GM23338 (cell line): ENCODE results near the gene TECPR2. TPM values are rescaled to one million over a fixed set of nuclear protein-coding genes. Genes with fewer than 3 reads are reported as not detected.

Source experiments
- ATAC-seq: fragments of 200-7000 bp; cut with Tn5 transposase; 3 replicates; pipeline ENCODE4 v1.9.1; 2020
- DNase-seq: peaks from one replicate; pipeline ENCODE4 v3.0.0-alpha.2; 2015; ENCODE audit warnings: low spot score
- H2AFZ ChIP-seq: fragments of 200-600 bp; sonication (generic); 2 replicates; pipeline ENCODE4 v1.8.0; 2016; ENCODE audit warnings: antibody characterized with exemption, mild to moderate bottlenecking, moderate library complexity
- H3F3A ChIP-seq: fragments of 200-600 bp; sonication (generic); replicated peaks from 2 replicates; pipeline ENCODE4 v1.8.0; 2017; ENCODE audit warnings: antibody characterized with exemption, mixed run types, low read depth
- H3K27ac ChIP-seq: fragments of 200-600 bp; sonication (generic); 2 replicates; pipeline ENCODE4 v1.6.1; 2016; ENCODE audit warnings: low read depth
- H3K27me3 ChIP-seq: fragments of 200-600 bp; sonication (generic); 2 replicates; pipeline ENCODE4 v1.8.0; 2016; ENCODE audit warnings: mild to moderate bottlenecking, mixed run types, moderate library complexity; ENCODE audit not compliant: insufficient read depth
- H3K36me3 ChIP-seq: fragments of 200-600 bp; sonication (generic); 2 replicates; pipeline ENCODE4 v1.8.0; 2016; ENCODE audit warnings: mild to moderate bottlenecking; ENCODE audit not compliant: insufficient read depth
- H3K4me1 ChIP-seq: fragments of 200-600 bp; sonication (generic); 2 replicates; pipeline ENCODE4 v1.8.0; 2016; ENCODE audit warnings: mild to moderate bottlenecking, moderate library complexity; ENCODE audit not compliant: insufficient read depth
- H3K4me2 ChIP-seq: fragments of 200-600 bp; sonication (generic); 2 replicates; pipeline ENCODE4 v1.7.1; 2017; ENCODE audit warnings: mixed run types
- H3K4me3 ChIP-seq: fragments of 200-600 bp; sonication (generic); 2 replicates; pipeline ENCODE4 v1.6.1; 2016; ENCODE audit warnings: mixed run types
- H3K79me2 ChIP-seq: fragments of 200-600 bp; sonication (generic); replicated peaks from 2 replicates; pipeline ENCODE4 v1.8.0; 2017; ENCODE audit warnings: mild to moderate bottlenecking; ENCODE audit not compliant: insufficient read depth
- H3K9me2 ChIP-seq: fragments of 200-600 bp; sonication (generic); 2 replicates; pipeline ENCODE4 v1.8.0; 2017; ENCODE audit not compliant: insufficient read depth
- H4K20me1 ChIP-seq: fragments of 200-600 bp; sonication (generic); replicated peaks from 2 replicates; pipeline ENCODE4 v1.8.0; 2017; ENCODE audit warnings: mild to moderate bottlenecking; ENCODE audit not compliant: insufficient read depth
- H3K27ac Mint-ChIP-seq: 2 replicates; pipeline ENCODE4 v1.8.0; 2020; ENCODE audit warnings: inconsistent platforms, mild to moderate bottlenecking, moderate library complexity, mixed read lengths
- H3K27me3 Mint-ChIP-seq: 3 replicates; pipeline ENCODE4 v1.8.0; 2022; ENCODE audit warnings: low read depth, mild to moderate bottlenecking, moderate library complexity, mixed read lengths, inconsistent platforms; ENCODE audit not compliant: insufficient read depth, poor library complexity
- H3K36me3 Mint-ChIP-seq: 3 replicates; pipeline ENCODE4 v1.8.0; 2021; ENCODE audit warnings: low read depth, mild to moderate bottlenecking, inconsistent platforms, moderate library complexity, mixed read lengths
- H3K4me1 Mint-ChIP-seq: 3 replicates; pipeline ENCODE4 v1.8.0; 2020; ENCODE audit warnings: mild to moderate bottlenecking, inconsistent platforms, mixed read lengths
- H3K4me3 Mint-ChIP-seq: 3 replicates; pipeline ENCODE4 v1.8.0; 2021; ENCODE audit warnings: moderate library complexity, mild to moderate bottlenecking, inconsistent platforms, mixed read lengths
- H3K9me3 Mint-ChIP-seq: 3 replicates; pipeline ENCODE4 v1.8.0; 2020; ENCODE audit warnings: moderate library complexity, mild to moderate bottlenecking, inconsistent platforms, mixed read lengths
- CREB1 ChIP-seq: fragments of 250-450 bp; sonication (Bioruptor Pico); IDR thresholded peaks from 2 replicates; pipeline ENCODE4 v1.5.0; 2020; ENCODE audit warnings: low read depth, mild to moderate bottlenecking, moderate library complexity
- CTCF ChIP-seq, 2 experiments: fragments of 200-600 bp in 1 of 2; sonication (generic) in 1 of 2; conservative IDR thresholded peaks; 2 replicates each; pipeline versions ENCODE4 v1.5.1 to v1.6.1; 2016 to 2017; ENCODE audit warnings: antibody characterized with exemption in 2 of 2, low read depth in 2 of 2, mild to moderate bottlenecking in 2 of 2, moderate library complexity in 1 of 2
- JUNB ChIP-seq: IDR thresholded peaks from one replicate; pipeline ENCODE4 v1.6.1; 2016; ENCODE audit warnings: antibody characterized with exemption; ENCODE audit not compliant: unreplicated experiment
- STAT1 ChIP-seq: IDR thresholded peaks from one replicate; pipeline ENCODE4 v1.6.1; 2016; ENCODE audit warnings: antibody characterized with exemption; ENCODE audit not compliant: unreplicated experiment
- polyA plus RNA-seq: library from polyadenylated mRNA; unstranded; fragments of >200 nt; fragmentation: Nextera tagmentation; extraction: Ambion mirVana; gene quantifications from 2 replicates; pipeline ENCODE4 v1.2.1, GENCODE V29; 2016
- total RNA-seq: library from RNA; depleted of rRNA; stranded (reverse); fragments of >200 nt; shearing (Covaris generic); gene quantifications from 2 replicates; pipeline ENCODE4 v1.2.3, GENCODE V29; 2014

TECPR2 gene
- total and polyA plus RNA-seq, 2 experiments from 2014 or later: 4.8 to 20.5 TPM

- no peak for TF ChIP-seq CTCF (conservative IDR thresholded peaks at IDR 0.05; ENCODE audit: low read depth in 2 of 2)
- no peak for TF ChIP-seq CREB1 (CRISPR knock-in tag)
- TF ChIP-seq JUNB: no peak
- no peak for TF ChIP-seq STAT1
These were observed 175.3 kb downstream of the TECPR2 start (continued) for GRCh38 chr14:102537981-102538601.

- H3K4me1 Mint-ChIP-seq: peaks cover 3% of the 10 kb centered on the region
- no peaks in the 10 kb centered on the region for H3K4me1 ChIP-seq
- H3K4me3 Mint-ChIP-seq: no peak overlapping the region
- DNase-seq (no peak), ATAC-seq (no peak)
- no peaks in the 10 kb centered on the region for H3K36me3 Mint-ChIP-seq
- 0 out of 2 replicates have a peak, but pooled peaks cover 9% of the 10 kb centered on the region for H3F3A ChIP-seq
- no peaks in the 10 kb centered on the region; the same call in 2 of the 3 replicates for H3K9me3 Mint-ChIP-seq
- no peaks in the 10 kb centered on the region for H3K36me3 ChIP-seq
- H2AFZ ChIP-seq: no peak overlapping the region
- TF ChIP-seq CTCF (conservative IDR thresholded peaks at IDR 0.05; ENCODE audit: low read depth in 2 of 2) (0 out of 4 replicates have a peak, but pooled peaks of 1 of the 2 experiments have one; percentile 14), JUNB (no peak)
- peaks cover 3% of the 10 kb centered on the region; the same call in 1 of the 2 replicates for H3K27me3 ChIP-seq
- no peak overlapping the region for H3K27ac ChIP-seq
- H4K20me1 ChIP-seq: no peaks in the 10 kb centered on the region
- H3K27ac Mint-ChIP-seq: no peak overlapping the region
- H3K4me2 ChIP-seq: no peak overlapping the region
- no peaks in the 10 kb centered on the region for H3K9me2 ChIP-seq
- peaks cover 11% of the 10 kb centered on the region for H3K27me3 Mint-ChIP-seq
- no peaks in the 10 kb centered on the region for H3K79me2 ChIP-seq
- H3K4me3 ChIP-seq: no peak overlapping the region
These were observed 176.1 kb downstream of the TECPR2 start for GRCh38 chr14:102538602-102539543.
